ENCODE measurements around the gene CDHR5.

Gene CDHR5

DNA sequence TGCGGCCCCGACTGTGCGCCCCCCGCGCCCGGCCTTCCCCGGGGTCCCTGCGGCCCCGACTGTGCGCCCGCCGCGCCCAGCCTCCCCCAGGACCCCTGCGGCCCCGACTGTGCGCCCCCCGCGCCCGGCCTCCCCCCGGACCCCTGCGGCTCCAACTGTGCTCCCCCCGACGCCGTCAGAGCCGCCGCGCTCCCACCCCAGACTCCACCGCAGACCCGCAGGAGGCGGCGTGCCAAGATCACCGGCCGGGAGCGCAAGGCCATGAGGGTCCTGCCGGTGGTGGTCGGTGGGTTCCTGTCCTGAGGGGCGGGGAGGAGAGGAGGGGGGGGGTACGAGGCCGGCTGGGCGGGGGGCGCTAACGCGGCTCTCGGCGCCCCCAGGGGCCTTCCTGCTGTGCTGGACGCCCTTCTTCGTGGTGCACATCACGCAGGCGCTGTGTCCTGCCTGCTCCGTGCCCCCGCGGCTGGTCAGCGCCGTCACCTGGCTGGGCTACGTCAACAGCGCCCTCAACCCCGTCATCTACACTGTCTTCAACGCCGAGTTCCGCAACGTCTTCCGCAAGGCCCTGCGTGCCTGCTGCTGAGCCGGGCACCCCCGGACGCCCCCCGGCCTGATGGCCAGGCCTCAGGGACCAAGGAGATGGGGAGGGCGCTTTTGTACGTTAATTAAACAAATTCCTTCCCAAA lies 15.4 kb upstream of the CDHR5 start:
- no peak for TF ChIP-seq POLR2AphosphoS5 (IDR thresholded peaks at IDR 0.05; ENCODE audit: low read depth, low read length)
- no peak for TF ChIP-seq POLR2A (IDR thresholded peaks at IDR 0.05; ENCODE audit: low read depth, low read length)
- no peak for TF ChIP-seq TAF1 (IDR thresholded peaks at IDR 0.05; ENCODE audit: borderline replicate concordance, low read depth, low read length)
- no peak for DNase-seq (ENCODE audit: insufficient read length)
- FAIRE-seq, result no peak

DNA sequence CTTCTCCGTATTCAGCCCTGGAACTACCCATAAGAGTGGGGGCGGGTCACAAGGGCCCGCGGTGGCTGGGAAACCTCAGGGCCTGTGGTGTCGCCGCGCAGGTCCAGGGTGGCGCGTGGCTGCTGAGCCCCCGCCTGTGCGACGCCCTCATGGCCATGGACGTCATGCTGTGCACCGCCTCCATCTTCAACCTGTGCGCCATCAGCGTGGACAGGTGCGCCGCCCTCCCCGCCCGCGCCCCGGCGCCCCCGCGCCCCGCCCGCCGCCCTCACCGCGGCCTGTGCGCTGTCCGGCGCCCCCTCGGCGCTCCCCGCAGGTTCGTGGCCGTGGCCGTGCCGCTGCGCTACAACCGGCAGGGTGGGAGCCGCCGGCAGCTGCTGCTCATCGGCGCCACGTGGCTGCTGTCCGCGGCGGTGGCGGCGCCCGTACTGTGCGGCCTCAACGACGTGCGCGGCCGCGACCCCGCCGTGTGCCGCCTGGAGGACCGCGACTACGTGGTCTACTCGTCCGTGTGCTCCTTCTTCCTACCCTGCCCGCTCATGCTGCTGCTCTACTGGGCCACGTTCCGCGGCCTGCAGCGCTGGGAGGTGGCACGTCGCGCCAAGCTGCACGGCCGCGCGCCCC lies 14.7 kb upstream of the CDHR5 start:
- DNase-seq (ENCODE audit: insufficient read length) (no peak), FAIRE-seq (no peak)
- TF ChIP-seq POLR2AphosphoS5 (IDR thresholded peaks at IDR 0.05; ENCODE audit: low read depth, low read length), result no peak
- TF ChIP-seq POLR2A (IDR thresholded peaks at IDR 0.05; ENCODE audit: low read depth, low read length), result no peak
- no peak for TF ChIP-seq TAF1 (IDR thresholded peaks at IDR 0.05; ENCODE audit: borderline replicate concordance, low read depth, low read length)

DNA sequence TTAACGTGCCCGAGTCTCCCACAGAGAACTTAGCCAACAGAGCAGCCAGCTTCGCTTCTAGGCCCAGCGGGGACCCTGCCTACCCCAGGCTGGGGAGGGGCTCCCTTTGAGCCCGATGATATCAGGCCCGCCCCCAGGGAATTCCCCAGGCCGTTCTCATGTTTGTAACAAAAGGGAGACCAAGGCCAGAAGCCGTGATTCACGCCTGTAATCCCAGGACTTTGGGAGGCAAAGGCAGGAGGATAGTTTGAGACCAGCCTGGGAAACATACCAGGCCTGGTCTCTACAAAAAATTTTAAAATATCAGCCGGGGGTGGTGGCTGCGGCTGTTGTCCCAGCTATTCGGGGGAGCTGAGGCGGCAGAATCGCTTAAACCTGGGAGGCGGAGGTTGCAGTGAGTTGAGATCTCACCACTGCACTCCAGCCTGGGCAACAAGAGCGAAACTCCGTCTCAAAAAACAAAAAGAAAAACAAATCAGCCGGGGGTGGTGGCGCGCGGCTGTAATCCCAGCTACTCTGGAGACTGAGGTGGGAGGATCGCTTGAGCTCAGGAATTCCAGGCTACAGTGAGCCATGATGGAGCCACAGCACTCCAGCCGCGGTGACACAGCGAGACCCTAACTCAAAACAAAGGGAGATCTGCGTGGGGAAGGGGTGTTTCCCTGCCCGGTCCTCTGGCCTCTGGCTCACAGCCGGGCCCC lies 14.0 kb upstream of the CDHR5 start:
- DNase-seq (ENCODE audit: insufficient read length), result no peak
- TF ChIP-seq TAF1 (IDR thresholded peaks at IDR 0.05; ENCODE audit: borderline replicate concordance, low read depth, low read length) (no peak), POLR2A (IDR thresholded peaks at IDR 0.05; ENCODE audit: low read depth, low read length) (no peak), POLR2AphosphoS5 (IDR thresholded peaks at IDR 0.05; ENCODE audit: low read depth, low read length) (no peak)
- FAIRE-seq, result no peak

DNA sequence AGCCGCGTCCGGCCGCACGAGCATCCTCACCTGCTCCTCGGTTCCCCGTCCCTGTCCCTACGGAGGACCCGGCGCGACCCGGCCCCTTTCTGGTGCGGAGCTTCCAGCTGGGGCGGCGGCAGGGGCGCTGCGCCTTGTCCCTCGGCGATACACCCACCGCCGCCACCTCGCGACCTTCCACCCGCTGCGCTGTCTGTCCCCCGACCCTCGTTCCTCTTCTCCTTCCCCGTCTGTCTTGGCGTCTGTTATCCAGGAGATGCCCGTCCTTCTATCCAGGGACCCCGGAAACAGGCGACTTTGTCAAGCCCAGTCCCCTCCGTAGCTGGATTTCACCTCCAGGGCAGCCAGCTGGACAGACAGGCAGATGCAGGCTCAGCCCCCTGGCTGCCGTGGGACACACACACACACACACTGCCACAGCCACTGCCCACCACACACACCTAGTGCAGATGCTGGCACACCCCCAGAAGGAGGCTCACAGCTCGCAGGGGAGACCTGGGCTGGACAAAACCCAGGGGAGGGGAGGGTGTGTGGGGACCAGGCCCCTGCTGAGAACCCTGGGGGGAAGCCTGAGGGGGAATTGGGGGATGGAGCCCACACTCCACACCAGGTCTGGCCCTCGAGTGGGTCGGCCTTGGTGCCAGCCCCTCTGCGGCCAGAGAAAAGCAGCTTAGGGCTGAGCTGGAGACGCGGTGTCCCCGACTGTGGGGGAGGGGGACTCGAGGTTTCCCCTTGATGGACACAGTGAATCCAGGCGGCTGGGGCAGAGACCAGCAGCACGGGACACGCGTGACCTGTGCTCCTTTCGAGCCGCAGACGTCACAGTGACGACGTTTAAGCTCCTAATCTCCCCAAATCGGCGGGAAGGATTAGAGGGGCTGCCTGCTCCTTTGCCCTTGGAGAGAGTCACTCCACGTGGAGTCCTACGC lies 13.1 kb upstream of the CDHR5 start:
- FAIRE-seq, result no peak
- no peak for DNase-seq (ENCODE audit: insufficient read length)
- no peak for TF ChIP-seq POLR2A (IDR thresholded peaks at IDR 0.05; ENCODE audit: low read depth, low read length)
- TF ChIP-seq POLR2AphosphoS5 (IDR thresholded peaks at IDR 0.05; ENCODE audit: low read depth, low read length), result no peak
- no peak for TF ChIP-seq TAF1 (IDR thresholded peaks at IDR 0.05; ENCODE audit: borderline replicate concordance, low read depth, low read length)

DNA sequence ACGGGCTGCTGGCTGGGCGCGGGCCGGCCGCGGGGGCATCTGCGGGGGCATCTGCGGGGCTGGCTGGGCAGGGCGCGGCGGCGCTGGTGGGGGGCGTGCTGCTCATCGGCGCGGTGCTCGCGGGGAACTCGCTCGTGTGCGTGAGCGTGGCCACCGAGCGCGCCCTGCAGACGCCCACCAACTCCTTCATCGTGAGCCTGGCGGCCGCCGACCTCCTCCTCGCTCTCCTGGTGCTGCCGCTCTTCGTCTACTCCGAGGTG lies 12.5 kb upstream of the CDHR5 start:
- TF ChIP-seq POLR2A (IDR thresholded peaks at IDR 0.05; ENCODE audit: low read depth, low read length) (no peak), POLR2AphosphoS5 (IDR thresholded peaks at IDR 0.05; ENCODE audit: low read depth, low read length) (no peak), TAF1 (IDR thresholded peaks at IDR 0.05; ENCODE audit: borderline replicate concordance, low read depth, low read length) (no peak)
- no peak for FAIRE-seq
- no peak for DNase-seq (ENCODE audit: insufficient read length)

DNA sequence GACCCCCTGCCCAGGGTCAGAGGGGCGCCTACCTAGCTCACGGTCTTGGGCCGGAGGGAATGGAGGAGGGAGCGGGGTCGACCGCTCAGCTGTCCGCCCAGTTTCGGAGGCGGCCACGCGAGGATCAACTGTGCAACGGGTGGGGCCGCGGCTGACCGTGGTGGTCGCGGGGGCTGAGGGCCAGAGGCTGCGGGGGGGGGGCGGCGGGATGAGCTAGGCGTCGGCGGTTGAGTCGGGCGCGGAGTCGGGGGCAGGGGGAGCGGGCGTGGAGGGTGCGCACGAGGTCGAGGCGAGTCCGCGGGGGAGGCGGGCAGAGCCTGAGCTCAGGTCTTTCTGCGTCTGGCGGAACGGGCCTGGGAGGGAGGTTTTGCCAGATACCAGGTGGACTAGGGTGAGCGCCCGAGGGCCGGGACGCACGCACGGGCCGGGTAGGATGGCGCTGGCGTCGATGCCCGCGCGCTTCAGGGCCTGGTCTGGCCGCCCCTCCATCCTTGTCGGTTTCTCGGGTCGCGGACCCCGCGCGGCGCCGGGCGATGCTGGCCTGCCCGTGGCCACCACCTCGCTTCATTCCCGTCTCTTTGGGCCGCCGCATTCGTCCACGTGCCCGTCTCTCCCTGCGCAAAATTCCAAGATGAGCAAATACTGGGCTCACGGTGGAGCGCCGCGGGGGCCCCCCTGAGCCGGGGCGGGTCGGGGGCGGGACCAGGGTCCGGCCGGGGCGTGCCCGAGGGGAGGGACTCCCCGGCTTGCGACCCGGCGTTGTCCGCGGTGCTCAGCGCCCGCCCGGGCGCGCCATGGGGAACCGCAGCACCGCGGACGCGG lies 12.0 kb upstream of the CDHR5 start, which contains the start of gene DRD4:
TSS of gene DRD4 (plus strand) at position 759 of the 822 bp plus-strand sequence. CDS start at position 795, 36 bp downstream.
- TF ChIP-seq POLR2AphosphoS5 (IDR thresholded peaks at IDR 0.05; ENCODE audit: low read depth, low read length) (no peak), TAF1 (IDR thresholded peaks at IDR 0.05; ENCODE audit: borderline replicate concordance, low read depth, low read length) (no peak), POLR2A (IDR thresholded peaks at IDR 0.05; ENCODE audit: low read depth, low read length) (no peak)
- DNase-seq (ENCODE audit: insufficient read length) (no peak), FAIRE-seq (no peak)

DNA sequence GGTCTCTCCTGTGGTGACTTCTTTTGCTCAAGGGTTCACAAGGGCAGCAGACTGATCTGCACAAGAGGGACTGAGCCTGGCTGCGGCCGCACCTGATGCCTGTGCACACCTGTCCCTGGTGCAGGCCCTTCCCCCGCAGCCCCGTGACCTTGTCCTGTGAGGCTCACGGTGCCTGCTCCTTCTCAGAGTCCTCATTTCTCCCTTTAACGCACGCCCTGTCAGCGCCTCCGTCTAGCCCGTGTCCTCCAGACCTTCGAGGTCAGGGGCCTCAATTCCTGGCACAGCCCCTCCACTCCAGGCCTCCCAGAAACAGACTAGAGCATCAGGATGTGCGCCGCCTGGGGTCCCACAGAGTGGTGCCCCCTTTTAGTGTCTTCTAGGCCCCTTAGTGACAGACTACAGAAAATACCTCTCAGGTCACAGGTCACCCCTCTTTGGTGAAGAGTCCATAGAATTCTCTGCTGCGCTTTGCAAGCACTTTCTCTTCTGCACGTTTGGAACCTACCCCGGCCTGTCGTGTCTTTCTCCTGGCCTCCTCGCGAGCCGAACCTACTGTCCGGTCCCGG lies 11.3 kb upstream of the CDHR5 start:
- no peak for DNase-seq (ENCODE audit: insufficient read length)
- no peak for FAIRE-seq

DNA sequence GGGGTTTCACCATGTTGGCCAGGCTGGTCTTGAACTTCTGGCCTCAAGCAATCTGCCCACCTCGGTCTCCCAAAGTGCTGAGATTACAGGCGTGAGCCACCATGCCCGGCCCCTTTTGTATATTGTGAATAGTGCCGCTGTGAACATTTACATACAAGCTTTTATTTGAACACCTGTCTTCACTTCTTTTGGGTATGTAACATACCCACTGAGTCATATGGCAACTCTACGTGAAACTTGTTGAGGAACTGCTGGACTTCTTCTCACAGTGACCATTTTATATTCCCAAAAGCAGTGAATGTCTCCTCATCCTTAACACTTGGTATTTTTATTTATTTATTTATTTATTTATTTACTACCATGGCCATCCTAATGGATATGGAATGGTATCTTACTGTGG lies 6.1 kb upstream of the CDHR5 start:
- TF ChIP-seq POLR2A (IDR thresholded peaks at IDR 0.05; ENCODE audit: low read depth, low read length) (no peak), POLR2AphosphoS5 (IDR thresholded peaks at IDR 0.05; ENCODE audit: low read depth, low read length) (no peak), TAF1 (IDR thresholded peaks at IDR 0.05; ENCODE audit: borderline replicate concordance, low read depth, low read length) (no peak)
- DNase-seq (ENCODE audit: insufficient read length) (no peak), FAIRE-seq (no peak)

More for the DNA sequence above, 11.3 kb upstream of the CDHR5 start:
- TF ChIP-seq POLR2A (IDR thresholded peaks at IDR 0.05; ENCODE audit: low read depth, low read length), result no peak
- TF ChIP-seq TAF1 (IDR thresholded peaks at IDR 0.05; ENCODE audit: borderline replicate concordance, low read depth, low read length), result no peak
- TF ChIP-seq POLR2AphosphoS5 (IDR thresholded peaks at IDR 0.05; ENCODE audit: low read depth, low read length), result no peak

DNA sequence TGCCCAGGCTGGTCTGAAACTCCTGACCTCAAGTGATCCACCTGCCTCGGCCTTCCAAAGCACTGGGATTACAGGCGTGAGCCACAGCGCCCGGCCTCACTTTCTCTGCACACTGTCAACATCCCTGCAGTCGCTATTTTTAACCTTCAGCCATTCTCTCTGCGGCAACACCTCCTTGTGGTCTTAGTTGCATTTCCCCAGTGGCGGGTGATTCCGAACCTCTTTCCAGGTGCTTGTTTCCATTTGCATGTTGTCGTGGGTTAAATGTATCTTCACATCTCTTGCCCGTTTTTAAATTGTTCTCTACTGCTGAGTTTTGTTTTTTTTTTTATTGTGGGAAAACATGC lies 4.5 kb upstream of the CDHR5 start:
- FAIRE-seq (peak; percentile 79), DNase-seq (ENCODE audit: insufficient read length) (no peak)
- TF ChIP-seq POLR2AphosphoS5 (IDR thresholded peaks at IDR 0.05; ENCODE audit: low read depth, low read length) (no peak), POLR2A (IDR thresholded peaks at IDR 0.05; ENCODE audit: low read depth, low read length) (no peak), TAF1 (IDR thresholded peaks at IDR 0.05; ENCODE audit: borderline replicate concordance, low read depth, low read length) (no peak)

DNA sequence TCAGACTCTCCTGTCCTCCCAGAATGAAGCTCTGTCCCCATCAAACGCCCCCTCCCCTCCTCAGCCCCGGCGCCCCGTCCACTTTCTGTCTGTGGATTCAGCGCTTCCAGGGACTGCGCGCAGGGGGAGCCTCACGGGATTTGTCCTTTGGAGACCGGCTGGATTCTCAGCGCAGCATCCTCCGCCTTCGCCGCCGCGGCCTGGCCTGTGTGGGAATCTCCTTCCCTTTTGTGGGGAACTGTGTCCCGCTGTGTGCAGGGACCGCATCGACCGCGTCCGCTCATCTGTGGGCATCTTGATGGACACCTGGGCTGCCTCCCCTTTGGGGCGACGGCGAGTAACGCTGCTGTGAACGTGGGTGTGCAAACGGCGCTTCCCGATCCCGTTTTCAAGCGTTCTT lies 3.3 kb upstream of the CDHR5 start:
- DNase-seq (ENCODE audit: insufficient read length), result no peak
- FAIRE-seq, result no peak
- TF ChIP-seq POLR2A (IDR thresholded peaks at IDR 0.05; ENCODE audit: low read depth, low read length), result no peak
- TF ChIP-seq TAF1 (IDR thresholded peaks at IDR 0.05; ENCODE audit: borderline replicate concordance, low read depth, low read length), result no peak
- TF ChIP-seq POLR2AphosphoS5 (IDR thresholded peaks at IDR 0.05; ENCODE audit: low read depth, low read length), result no peak
